Left renal pelvis (tissue), 4 donors: ENCODE measurements around the gene CLEC12A. TPM values are rescaled to one million over a fixed set of nuclear protein-coding genes. Genes with fewer than 3 reads are reported as not detected.
"Not testable (repeated sequence)": the region's sequence is repeated elsewhere in the genome, so short reads cannot be mapped to it uniquely, and the experiment has no call there.

Source experiments
- DNase-seq, 4 donors: peaks; one replicate each; pipeline ENCODE4 v3.0.0-alpha.2; 2013; ENCODE audit warnings: low read depth in 4 of 4, low spot score in 3 of 4
- polyA plus RNA-seq, 4 donors: library from polyadenylated mRNA; unstranded; fragments of 120-200 nt; gene quantifications; one replicate each; pipeline ENCODE4 v1.2.1, GENCODE V29; 2013; ENCODE audit not compliant: insufficient read length in 4 of 4

The CLEC12A gene
- polyA plus RNA-seq, 4 donors = 0.68 to 1.9 (median 1.2) TPM

DNA sequence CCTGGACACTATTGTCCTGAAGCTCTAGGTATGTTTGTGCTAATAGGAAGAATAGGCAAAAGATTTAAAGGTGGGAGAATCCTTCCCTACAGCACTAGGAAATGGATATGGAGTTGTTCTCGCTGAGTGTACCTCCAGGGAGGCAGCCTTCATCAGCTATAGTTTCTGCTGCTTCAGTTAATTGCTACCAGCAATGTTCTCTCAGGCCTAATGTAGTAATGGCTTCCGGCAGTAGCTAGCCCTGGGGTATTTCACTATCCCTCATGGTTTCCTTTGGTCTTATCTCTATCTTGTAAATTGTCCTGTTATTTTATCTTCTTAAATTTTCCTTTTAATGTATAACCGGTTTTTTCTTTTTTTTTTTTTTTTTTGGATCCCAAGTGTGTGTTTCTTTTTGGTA lies 9.3 kb upstream of the CLEC12A start:
- DNase-seq = no peak

DNA sequence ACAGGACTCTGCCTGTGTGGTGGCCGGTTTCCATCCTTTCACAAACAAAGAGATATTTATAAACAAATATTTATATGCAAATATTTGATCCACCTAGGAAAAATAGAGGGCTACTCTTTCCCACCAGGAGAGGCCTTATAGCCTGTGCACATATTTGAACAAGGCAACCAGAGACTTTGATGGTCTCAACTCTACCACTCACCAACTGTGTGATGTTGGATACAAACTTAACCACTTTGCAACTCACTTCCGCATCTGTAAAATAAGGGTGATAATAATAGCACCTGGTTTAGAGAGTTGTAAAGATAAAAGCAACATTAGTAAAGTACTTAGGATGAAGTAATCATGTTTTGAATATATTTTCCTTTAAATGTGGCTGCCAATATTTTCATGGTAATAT lies 1.5 kb upstream of the CLEC12A start:
- DNase-seq = no peak

DNA sequence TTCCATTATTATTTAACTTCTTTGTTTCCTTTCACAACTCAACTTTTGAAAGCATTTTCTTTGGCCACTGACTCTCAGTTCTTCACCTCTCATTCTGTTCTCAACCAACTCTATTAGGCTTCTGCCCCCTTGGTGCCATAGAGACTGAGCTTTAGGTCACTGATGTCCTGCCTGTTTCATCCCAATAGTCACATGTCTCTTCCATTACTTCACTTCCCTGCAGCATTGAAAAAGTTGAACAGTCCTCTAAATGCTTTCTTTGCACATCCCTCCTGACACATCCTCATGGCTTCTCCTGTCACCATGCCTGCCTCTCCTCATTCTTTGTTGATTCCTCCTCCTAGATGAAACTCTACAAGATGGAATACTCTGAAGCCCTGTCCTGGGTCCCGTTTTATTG lies 2.7 kb downstream of the CLEC12A start:
- DNase-seq = no peak

DNA sequence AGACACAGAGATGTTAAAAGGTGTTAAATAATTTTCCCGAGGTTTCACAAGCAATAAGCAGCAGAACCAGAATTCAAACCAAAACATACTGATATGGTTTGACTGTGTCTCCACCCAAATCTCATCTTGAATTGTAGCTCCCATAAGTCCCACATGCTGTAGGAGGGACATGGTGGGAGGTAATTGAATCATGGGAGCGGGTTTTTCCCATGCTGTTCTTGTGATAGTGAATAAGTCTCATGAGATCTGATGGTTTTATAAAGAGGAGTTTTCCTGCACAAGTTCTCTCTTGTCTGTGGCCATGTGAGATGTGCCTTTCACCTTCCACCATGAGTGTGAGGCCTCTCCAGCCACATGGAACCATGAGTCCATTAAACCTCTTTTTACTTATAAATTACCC lies 3.5 kb downstream of the CLEC12A start:
- not testable (repeated sequence) for DNase-seq

DNA sequence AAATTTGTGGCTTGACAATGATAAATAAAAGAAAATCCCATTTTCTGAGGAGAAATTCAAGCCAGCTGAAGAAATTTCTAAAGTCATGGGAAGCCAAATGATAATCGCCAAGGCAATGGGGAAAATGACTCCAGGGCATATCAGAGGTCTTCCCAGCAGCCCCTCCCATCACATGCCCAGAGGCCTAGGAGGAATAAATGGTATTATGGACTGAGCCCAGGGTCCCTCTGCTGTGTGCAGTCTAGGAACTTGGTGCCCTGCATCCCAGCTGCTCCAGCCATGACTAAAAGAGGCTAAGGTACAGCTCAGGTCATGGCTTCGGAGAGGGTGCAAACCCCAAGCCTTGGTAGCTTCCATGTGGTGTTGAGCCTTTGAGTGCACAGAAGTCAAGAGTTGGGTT lies 4.4 kb downstream of the CLEC12A start:
- no peak for DNase-seq

DNA sequence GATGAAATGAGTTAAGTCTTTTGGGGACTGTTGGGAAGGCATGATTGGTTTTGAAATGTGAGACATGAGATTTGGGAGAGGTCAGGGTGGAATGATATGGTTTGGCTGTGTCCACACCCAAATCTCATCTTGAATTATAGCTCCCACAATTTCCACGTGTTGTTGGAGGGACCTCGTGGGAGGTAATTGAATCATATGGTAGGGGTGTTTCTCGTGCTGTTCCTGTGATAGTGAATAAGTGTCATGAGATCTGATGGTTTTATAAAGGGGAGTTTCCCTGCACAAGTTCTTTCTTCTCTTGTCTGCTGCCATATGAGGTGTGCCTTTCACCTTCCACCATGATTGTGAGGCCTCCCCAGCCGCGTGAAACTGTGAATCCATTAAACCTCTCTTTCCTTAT lies 5.4 kb downstream of the CLEC12A start:
- DNase-seq = not testable (repeated sequence)

DNA sequence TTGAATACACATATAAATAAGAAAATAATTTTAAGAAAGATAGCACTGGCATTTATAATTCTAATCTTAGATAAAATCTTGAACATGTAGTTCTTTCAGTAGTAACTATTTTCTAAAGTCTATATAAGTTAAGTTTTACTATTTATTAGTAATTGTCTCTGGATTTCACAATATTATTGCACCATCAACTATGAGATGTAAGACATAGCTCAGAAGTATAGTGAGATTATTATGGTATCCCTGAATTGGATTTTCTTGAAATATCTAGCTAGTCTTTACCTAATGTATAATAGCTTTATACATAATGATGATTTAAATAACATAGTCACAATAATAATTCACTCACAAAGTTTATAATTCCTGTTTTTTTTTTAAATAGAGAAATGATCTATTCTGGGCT lies 6.7 kb downstream of the CLEC12A start:
- no peak for DNase-seq

DNA sequence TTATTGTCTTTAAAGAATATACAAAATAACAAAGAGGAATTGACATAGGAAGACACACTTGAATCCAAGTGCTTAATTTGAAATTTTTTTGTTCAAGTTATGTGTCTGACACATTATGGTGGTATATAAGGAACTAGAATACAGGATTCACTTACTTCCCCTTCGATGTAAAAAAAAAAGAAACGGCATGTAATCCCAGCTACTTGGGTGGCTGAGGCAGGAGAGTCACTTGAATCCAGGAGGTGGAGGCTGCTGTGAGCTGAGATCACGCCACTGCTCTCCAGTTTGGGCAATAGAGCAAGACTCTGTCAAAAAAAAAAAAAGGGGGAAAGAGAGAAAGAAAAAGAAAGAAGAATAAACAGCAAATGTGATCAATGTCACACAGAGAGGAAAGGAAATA lies 8.9 kb downstream of the CLEC12A start:
- DNase-seq = no peak

DNA sequence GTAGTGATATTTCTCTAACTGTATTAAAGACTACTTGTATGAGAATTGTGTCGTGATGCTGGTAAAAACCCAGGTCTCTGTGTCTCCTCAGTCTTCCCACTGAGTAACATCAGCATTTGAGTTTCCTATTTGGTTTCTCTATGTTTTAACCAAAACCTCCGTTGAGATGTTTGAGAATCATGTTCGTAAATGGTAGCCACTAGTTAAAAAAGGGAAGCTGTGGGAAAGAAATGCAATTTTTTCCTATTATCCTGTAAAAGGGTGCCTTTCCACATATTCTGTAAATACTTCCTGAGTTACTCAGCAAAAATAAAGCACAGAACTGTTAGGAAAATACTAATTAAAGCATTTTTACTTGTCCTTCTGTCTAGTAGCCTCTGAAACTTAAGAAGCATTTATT lies 20.7 kb downstream of the CLEC12A start:
- no peak for DNase-seq

DNA sequence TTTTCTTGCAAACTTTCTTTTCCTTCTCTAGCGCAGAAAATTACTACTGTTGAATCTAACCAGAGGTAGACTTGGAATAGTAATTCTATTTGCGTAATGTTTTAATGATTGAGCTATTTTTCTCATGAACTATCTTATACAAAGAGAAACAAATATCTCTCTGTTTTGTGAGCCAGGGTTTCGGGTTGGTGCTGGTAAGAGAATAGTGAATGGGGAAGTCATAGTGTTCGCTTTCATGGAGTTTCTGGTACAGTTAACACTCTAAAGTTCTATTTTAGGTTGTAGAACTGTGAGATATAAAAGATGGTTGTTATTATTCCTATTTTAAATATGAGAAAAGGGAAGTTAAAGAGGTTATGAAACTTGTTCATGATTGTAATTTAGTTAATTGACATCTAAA lies 21.1 kb downstream of the CLEC12A start:
- no peak for DNase-seq

DNA sequence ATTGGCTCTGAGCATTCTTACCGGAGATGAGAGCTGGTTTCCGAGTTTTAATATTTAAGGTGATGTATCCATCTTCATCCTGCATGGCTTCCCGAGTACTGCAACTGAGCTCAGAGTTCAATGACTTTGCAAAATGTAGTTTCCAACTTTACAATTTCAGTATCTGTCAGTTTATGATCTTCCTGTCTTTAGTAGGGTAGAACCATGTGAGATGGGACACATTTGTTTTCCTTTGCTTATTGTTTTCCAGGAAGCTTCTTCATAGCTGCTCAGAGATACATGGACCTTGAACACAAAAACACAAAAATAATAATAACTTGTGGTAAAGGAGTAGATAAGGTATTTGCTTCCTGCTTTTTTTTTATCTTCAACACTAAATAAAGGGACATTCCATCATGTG lies 27.8 kb downstream of the CLEC12A start, which contains the start of gene CLEC1B:
Gene CLEC1B (minus strand): TSS at position 106 of the 400 bp plus-strand sequence. CDS start 21 bp downstream, at position 85.
- DNase-seq = no peak

DNA sequence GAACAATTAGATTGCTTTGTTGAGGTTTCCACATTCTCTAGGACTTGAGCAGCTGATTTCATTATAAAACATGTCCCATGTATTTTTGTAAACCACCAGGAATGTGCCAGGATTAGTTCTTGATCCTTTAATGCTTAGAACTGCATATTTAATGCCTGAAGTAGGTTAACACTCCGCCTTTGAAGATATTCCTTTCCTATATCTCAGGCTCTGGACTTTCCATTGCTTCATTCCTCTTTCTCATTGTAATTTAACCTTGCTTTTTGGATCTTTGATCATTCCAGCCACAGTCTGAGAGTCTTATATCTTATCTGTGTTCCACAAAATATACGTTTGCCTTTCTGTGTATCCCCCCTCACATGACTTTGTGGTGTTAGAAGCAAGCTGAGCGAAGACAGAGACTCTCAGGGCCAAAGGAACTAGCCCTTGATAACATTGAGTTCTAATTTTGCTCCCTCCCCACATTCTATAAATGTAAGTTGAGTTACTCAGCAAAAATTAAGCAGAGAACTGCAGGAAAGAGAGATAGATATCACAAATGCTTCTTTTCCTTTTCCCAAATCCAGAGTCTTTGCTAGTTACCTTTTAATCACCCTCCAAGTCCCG lies 30.1 kb downstream of the CLEC12A start:
- no peak for DNase-seq

DNA sequence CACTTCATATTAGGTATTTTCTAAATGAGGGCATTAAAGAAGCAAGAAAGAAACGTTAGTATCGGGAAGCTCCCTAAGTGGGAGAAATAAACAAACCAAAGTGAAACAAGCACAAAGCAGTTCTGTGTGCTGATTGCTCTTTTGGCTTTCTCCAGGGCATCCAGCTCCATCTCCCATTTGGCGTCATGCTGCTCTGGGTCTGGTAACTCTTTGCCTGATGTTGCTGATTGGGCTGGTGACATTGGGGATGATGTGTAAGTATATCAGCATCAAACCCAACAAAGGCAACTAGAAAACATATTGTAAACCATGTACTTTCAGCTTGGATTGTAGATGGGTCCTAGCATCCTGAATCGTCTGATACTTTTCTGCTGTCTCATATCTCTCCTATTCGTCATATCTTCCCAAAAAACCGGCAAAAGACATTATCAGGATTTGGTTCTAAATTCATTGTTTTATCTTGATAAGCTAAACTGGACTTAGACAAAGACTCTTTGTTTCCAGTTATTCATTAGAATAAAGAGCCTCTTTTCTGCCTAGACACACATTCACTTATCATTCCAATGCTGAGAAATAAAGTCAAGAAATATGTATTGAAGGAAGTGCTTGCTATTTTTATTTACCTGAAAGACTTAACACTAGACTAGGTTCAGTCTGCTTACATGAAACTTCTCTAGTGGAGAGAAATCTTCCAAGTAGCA lies 41.6 kb downstream of the CLEC12A start:
- no peak for DNase-seq

DNA sequence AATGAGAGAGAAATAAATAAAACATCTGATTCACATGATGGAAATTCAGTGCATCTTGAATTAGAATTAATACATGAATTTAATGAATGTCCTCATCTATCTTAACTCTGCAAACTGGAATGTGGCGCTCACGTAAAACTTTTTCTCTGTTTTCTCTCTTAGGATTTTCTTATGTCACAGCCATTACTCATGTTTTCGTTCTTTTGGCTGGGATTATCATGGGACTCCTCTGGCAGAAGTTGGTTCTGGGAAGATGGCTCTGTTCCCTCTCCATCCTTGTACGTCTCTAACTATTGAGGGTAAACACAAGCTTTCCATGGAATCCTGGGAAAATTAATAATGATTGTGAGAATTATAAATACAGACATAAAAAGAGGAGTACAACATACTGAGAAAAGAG lies 44.2 kb downstream of the CLEC12A start:
- DNase-seq = no peak

DNA sequence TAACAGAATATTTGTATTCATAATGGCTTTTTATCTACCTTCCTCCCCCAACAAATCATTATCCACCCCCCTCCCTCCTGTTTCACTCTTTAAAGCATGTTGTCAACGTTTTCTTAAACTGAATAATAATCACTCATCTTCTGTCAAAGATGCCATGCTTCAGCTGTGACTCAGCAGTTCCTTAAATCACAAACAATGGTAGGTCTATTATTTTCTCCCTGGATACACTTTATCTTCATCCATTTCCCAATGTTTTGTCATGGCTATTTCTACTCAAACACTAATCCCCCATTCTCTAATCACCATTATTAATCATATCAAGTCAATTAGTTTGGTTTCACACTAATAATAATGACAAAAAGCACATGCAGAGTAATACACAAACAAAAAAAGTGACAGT lies 45.7 kb downstream of the CLEC12A start:
- no peak for DNase-seq

DNA sequence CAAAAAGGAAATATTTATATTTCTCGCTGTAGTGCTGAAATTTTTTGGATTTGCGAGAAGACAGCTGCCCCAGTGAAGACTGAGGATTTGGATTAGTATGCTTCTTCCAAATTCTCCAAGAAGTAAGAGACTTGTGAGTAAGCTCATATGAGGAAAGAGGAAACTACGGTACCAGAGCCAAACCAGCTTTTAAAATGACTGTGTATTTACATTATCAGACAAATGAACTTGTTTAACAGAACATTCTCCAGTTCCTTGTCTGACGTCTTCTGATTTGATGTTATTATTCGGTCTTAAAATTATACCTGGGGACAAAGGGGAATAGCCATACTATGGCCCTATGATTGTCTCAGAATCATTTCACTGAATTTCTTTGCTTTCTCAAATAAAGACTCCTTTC lies 47.2 kb downstream of the CLEC12A start:
- DNase-seq = no peak

DNA sequence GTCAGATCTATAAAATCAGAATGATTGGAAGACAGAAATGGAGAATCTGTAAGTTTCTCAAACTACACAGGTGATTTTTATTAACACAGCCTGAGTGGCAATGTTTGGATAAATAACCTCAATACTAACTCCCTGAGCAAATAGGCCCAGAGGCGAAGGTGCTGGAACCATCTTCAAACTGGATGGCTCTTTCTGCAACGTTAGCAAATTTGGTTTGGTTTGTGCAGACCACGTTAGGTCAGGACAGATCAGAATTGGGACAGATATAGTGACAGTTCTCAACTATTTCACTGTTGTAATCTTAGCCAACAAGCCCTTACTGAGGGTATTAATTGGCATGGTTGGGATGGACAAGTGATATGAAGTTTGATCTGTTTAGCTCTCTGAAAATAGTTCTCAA lies 50.1 kb downstream of the CLEC12A start:
- DNase-seq = no peak

DNA sequence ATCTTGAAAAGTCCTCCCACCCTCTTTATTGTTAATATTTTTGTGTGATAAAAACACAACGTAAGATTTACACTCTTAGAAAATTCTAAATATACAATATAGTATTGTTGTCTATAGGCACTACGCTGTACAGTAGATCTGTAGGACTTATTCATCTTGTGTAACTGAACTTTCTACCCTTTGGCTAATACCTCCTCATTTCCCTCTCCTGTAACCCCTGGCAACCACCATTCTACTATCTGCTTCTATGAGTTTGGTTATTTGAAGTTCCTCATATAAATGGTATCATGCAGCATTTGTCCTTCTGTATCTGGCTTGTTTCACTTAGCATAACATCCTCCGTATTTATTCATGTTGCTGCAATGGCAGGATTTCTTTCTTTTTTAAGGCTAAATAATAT lies 54.0 kb downstream of the CLEC12A start:
- DNase-seq = no peak

DNA sequence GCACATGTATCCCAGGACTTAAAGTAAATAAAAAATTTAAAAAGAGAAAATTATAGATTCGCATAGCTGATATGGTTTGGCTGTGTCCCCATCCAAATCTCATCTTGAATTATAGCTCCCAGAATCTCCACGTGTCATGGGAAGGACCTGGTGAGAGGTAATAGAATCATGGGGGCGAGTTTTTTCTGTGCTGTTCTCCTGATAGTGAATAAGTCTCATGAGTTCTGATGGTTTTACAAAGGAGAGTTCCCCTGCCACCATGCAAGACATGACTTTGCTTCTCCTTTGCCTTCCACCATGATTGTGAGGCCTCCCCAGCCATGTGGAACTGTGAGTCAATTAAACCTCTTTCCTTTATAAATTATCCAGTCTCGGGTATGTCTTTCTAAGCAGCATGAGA lies 55.5 kb downstream of the CLEC12A start:
- not testable (repeated sequence) for DNase-seq

DNA sequence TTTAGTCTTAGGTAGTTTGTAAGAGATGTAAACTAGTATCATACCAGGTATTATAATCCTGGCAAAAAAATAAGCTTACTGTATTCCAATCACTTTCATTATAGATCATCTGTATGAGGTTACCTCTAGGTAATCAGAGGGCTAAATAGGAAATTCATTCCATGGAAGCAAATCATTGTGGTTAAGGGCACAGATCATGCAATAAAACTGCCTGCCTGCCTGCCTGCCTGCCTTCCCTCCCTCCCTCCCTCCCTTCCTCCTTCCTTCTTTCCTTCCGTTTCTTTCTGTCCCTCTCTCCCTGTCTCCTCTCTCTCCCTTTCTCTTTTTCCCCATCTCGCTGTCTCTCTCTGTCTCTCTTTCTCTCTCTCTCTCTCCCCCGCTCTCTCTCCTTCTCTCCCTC lies 56.1 kb downstream of the CLEC12A start:
- no peak for DNase-seq

DNA sequence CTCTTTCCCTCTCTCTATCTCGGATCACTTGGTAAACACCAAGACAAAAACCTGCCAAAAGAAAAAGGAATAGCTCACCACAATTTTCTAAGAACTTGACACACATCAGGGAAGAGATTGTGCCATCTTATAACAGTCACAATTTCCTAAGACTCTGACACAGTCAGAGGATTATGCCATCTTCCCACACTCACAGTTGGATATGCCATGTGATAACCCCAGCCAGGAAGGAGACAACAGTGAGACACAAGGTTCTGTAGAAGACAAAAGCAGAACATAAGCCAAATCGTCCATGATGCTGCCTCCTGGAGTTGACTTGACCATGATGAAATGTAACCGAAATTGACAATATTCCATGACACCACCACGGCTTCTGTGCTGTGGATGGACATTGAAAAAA lies 56.5 kb downstream of the CLEC12A start:
- DNase-seq = no peak

DNA sequence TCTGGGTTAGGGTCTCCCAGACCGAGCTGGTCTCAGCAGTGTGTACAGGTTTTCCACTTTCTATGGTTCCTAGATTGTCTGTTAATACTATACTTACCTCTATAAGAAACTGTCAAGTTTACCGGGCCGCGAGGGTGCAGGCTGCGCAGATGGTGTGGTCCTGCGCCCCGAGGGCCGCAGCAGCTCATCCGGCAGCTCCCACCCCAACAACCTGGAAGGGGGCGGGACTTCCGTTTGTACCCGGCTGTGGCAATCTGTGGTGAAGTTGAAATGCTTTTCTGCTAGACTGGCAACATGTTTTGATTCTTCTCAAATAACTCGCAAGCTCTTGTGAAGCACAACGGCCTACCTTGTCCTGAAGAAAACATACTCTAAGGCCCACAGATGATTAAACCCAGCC lies 59.2 kb downstream of the CLEC12A start, which contains the start of gene CLEC9A:
Gene CLEC9A (plus strand): TSS at position 237 of the 400 bp plus-strand sequence. CDS start 22,006 bp downstream, outside the sequence.
- DNase-seq = no peak
